HepG2 (cell line): Measurements from ENCODE around the gene SERTAD2. TPM values are rescaled to one million over a fixed set of nuclear protein-coding genes. Genes with fewer than 3 reads are reported as not detected.
A peak's percentile ranks its signal among the peaks of the same experiment; 100 is the strongest.

ENCODE experiments used
- CREB1 ChIP-seq, 2 experiments: fragments of 450-650 bp in 1 of 2; IDR thresholded peaks; 2 replicates each; pipeline ENCODE4 v1.6.1; 2016 to 2017; ENCODE audit warnings: control low read depth in 1 of 2, mild to moderate bottlenecking in 1 of 2, missing compliant biosample characterization in 1 of 2, missing genetic modification characterization in 1 of 2
- ETV6 ChIP-seq: sonication (generic); formaldehyde crosslinking; conservative IDR thresholded peaks from 2 replicates; pipeline ENCODE4 v1.4.0; 2020; ENCODE audit warnings: missing genetic modification reagents
- KAT2B ChIP-seq: fragments of 150-350 bp; IDR thresholded peaks from 2 replicates; pipeline ENCODE4 v1.6.1; 2014; ENCODE audit warnings: low read depth, low read length, borderline replicate concordance
- MEIS2 ChIP-seq: sonication (generic); formaldehyde crosslinking; IDR thresholded peaks from 2 replicates; pipeline ENCODE4 v1.9.0; 2021; ENCODE audit warnings: mild to moderate bottlenecking, missing genetic modification reagents
- MYPOP ChIP-seq: sonication (generic); formaldehyde crosslinking; IDR thresholded peaks from 2 replicates; pipeline ENCODE4 v1.8.1; 2023; ENCODE audit warnings: mild to moderate bottlenecking, moderate library complexity, missing genetic modification reagents
- NCOA1 ChIP-seq: sonication (generic); formaldehyde crosslinking; IDR thresholded peaks from 2 replicates; pipeline ENCODE4 v1.9.0; 2021; ENCODE audit warnings: missing genetic modification reagents
- NFE2L2 ChIP-seq: fragments of 150-350 bp; IDR thresholded peaks from 2 replicates; pipeline ENCODE4 v1.6.1; 2014; ENCODE audit warnings: low read length
- SALL1 ChIP-seq: sonication (generic); formaldehyde crosslinking; IDR thresholded peaks from 2 replicates; pipeline ENCODE4 v1.8.0; 2022; ENCODE audit warnings: mild to moderate bottlenecking, missing genetic modification reagents
- SALL2 ChIP-seq: sonication (generic); formaldehyde crosslinking; IDR thresholded peaks from 2 replicates; pipeline ENCODE4 v1.8.1; 2023; ENCODE audit warnings: mild to moderate bottlenecking, missing genetic modification reagents, inconsistent platforms
- SMAD3 ChIP-seq: sonication (generic); formaldehyde crosslinking; IDR thresholded peaks from 2 replicates; pipeline ENCODE4 v1.4.0; 2020; ENCODE audit warnings: missing genetic modification reagents
- SP1 ChIP-seq, 2 experiments: fragments of 450-650 bp in 1 of 2; sonication (generic) in 1 of 2; formaldehyde crosslinking in 1 of 2; IDR thresholded peaks; 2 replicates each; pipeline versions ENCODE4 v1.4.0 to v1.6.1; 2016 to 2020; ENCODE audit warnings: missing genetic modification reagents in 1 of 2
- SRF ChIP-seq: IDR thresholded peaks from 2 replicates; pipeline ENCODE4 v1.6.1; 2011; ENCODE audit warnings: mild to moderate bottlenecking, low read depth, low read length, moderate library complexity
- TAF1 ChIP-seq: sonication (generic); formaldehyde crosslinking; IDR thresholded peaks from 2 replicates; pipeline ENCODE4 v1.4.0; 2020; ENCODE audit warnings: missing genetic modification reagents
- TCF7 ChIP-seq: sonication (generic); IDR thresholded peaks from 2 replicates; pipeline ENCODE4 v1.6.1; 2016; ENCODE audit warnings: antibody characterized with exemption, low read depth
- TFE3 ChIP-seq: IDR thresholded peaks from 2 replicates; pipeline ENCODE4 v1.6.1; 2016
- TSC22D2 ChIP-seq: sonication (generic); formaldehyde crosslinking; IDR thresholded peaks from 2 replicates; pipeline ENCODE4 v1.5.1; 2020; ENCODE audit warnings: missing genetic modification reagents, mild to moderate bottlenecking, borderline replicate concordance
- ZMAT3 ChIP-seq: sonication (generic); formaldehyde crosslinking; conservative IDR thresholded peaks from 2 replicates; pipeline ENCODE4 v1.7.0; 2021; ENCODE audit warnings: missing genetic modification reagents
- ZNF512 ChIP-seq: sonication (generic); formaldehyde crosslinking; IDR thresholded peaks from 2 replicates; pipeline ENCODE4 v1.4.0; 2020; ENCODE audit warnings: mild to moderate bottlenecking, missing genetic modification reagents
- ZNF530 ChIP-seq: sonication (generic); formaldehyde crosslinking; IDR thresholded peaks from 2 replicates; pipeline ENCODE4 v1.5.0; 2020; ENCODE audit warnings: low read depth, mild to moderate bottlenecking, missing genetic modification reagents
- ZNF850 ChIP-seq: sonication (generic); formaldehyde crosslinking; conservative IDR thresholded peaks from 2 replicates; pipeline ENCODE4 v1.9.0; 2021; ENCODE audit warnings: mild to moderate bottlenecking, missing genetic modification reagents
- ZSCAN9 ChIP-seq: IDR thresholded peaks from 2 replicates; pipeline ENCODE4 v1.6.1; 2016; ENCODE audit warnings: borderline replicate concordance
- polyA plus RNA-seq, 8 experiments: library from polyadenylated mRNA; depleted of rRNA in 3 of 8; stranded (reverse) in 7 of 8; unstranded in 1 of 8; fragments of >200 nt; fragmentation: Illumina TruSeq in 4 of 8; extraction: Trizol in 4 of 8; gene quantifications; 2 replicates each; pipeline versions ENCODE4 v1.2.1 to v1.2.3, GENCODE V29; 2011 to 2016; ENCODE audit warnings: low read depth in 4 of 8, missing spikeins in 1 of 8, mixed read lengths in 1 of 8; ENCODE audit not compliant: insufficient read depth in 1 of 8
- total RNA-seq, 5 experiments: library from RNA; depleted of rRNA; stranded (reverse); fragments of >200 nt; fragmentation: Illumina TruSeq; extraction: Trizol; gene quantifications; 2 replicates each; pipeline ENCODE4 v1.2.3, GENCODE V29; 2016; ENCODE audit warnings: low read depth in 1 of 5
- TF ChIP-seq, protein P1 (sequence below): sonication (generic); formaldehyde crosslinking; IDR thresholded peaks from 2 replicates; pipeline ENCODE4 v1.5.1; 2020; ENCODE audit warnings: missing genetic modification reagents, mild to moderate bottlenecking, borderline replicate concordance
- TF ChIP-seq, protein P2 (sequence below): sonication (generic); formaldehyde crosslinking; IDR thresholded peaks from 2 replicates; pipeline ENCODE4 v1.8.1; 2022; ENCODE audit warnings: mild to moderate bottlenecking, missing genetic modification reagents
- TF ChIP-seq, protein P3 (sequence below): sonication (generic); formaldehyde crosslinking; IDR thresholded peaks from 2 replicates; pipeline ENCODE4 v1.8.1; 2023; ENCODE audit warnings: mild to moderate bottlenecking, missing genetic modification reagents

Gene SERTAD2
- total and polyA plus RNA-seq, 2 of the 13 experiments (the other 11 are each of a cell fraction or from before 2014, with no cell fraction given): 6.7 to 22.6 TPM

DNA sequence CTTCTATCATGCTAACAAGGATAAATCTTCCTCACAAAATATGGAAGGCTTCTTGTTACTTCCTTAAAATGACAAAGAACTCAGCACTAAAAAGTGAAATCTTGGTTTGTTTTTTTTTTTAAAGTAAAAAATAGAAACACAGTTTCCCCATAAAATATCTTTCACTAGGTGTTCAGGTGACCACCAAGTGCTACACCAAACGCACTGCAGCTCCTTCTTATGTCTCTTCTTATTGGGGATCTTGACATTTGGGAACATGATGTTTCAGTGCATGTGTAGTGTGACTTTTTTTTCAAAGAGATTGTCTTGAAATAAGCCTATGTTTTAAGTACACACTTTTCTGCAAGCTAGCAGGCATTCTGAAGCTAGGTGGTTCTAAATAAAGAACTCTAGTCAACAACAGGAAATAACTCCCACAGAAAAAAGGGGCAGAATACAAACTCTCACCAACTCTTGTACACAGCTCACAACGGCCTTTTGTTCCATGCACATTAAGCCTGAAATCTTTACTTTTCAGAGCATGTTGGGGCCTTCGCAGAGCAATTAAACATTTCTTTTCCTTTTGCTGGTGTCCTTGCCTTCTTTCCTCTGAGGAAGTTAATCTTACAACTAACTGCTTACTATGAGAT is 13.2 kb upstream of the SERTAD2 start (continued):
- TF ChIP-seq, protein P1, sequence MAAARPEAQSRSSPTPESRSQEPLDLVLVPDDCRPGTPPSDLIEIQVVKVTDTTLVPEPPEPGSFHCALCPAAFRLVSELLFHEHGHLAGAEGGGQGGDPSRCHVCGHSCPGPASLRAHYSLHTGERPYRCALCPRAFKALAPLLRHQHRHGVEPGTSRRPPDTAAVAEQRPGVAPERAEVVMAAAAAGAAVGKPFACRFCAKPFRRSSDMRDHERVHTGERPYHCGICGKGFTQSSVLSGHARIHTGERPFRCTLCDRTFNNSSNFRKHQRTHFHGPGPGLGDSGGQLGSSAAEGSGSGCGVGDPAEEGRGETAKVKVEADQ (CRISPR knock-in tag): no peak
- no peak for TF ChIP-seq NFE2L2
- no peak for TF ChIP-seq TAF1 (CRISPR knock-in tag)
- no peak for TF ChIP-seq NCOA1 (CRISPR knock-in tag)
- no peak for TF ChIP-seq SP1 (IDR thresholded peaks at IDR 0.05)
- no peak for TF ChIP-seq SP1 (CRISPR knock-in tag; IDR thresholded peaks at IDR 0.05)
- TF ChIP-seq ZMAT3: 0 out of 2 replicates have a peak, but pooled peaks have one; percentile 37
- TF ChIP-seq, protein P2, sequence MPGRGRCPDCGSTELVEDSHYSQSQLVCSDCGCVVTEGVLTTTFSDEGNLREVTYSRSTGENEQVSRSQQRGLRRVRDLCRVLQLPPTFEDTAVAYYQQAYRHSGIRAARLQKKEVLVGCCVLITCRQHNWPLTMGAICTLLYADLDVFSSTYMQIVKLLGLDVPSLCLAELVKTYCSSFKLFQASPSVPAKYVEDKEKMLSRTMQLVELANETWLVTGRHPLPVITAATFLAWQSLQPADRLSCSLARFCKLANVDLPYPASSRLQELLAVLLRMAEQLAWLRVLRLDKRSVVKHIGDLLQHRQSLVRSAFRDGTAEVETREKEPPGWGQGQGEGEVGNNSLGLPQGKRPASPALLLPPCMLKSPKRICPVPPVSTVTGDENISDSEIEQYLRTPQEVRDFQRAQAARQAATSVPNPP (CRISPR knock-in tag): no peak
- TF ChIP-seq TFE3: 0 out of 2 replicates have a peak, but pooled peaks have one; percentile 56
- TF ChIP-seq, protein P3, sequence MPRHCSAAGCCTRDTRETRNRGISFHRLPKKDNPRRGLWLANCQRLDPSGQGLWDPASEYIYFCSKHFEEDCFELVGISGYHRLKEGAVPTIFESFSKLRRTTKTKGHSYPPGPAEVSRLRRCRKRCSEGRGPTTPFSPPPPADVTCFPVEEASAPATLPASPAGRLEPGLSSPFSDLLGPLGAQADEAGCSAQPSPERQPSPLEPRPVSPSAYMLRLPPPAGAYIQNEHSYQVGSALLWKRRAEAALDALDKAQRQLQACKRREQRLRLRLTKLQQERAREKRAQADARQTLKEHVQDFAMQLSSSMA (CRISPR knock-in tag): no peak
- no peak for TF ChIP-seq ZNF512 (CRISPR knock-in tag)
- TF ChIP-seq ZNF530: no peak
- no peak for TF ChIP-seq TSC22D2 (CRISPR knock-in tag)
- TF ChIP-seq SALL1 (CRISPR knock-in tag): no peak; the same call in 1 of the 2 replicates
- no peak for TF ChIP-seq MEIS2
- no peak; the same call in 1 of the 2 replicates for TF ChIP-seq MYPOP (CRISPR knock-in tag)
- TF ChIP-seq ZSCAN9 (CRISPR knock-in tag): peak; percentile 32; the same call in 1 of the 2 replicates
- TF ChIP-seq TCF7: peak; percentile 32; the same call in 1 of the 2 replicates
- TF ChIP-seq SRF: no peak
- TF ChIP-seq ETV6 (CRISPR knock-in tag): no peak
- TF ChIP-seq ZNF850 (CRISPR knock-in tag): no peak
- TF ChIP-seq CREB1 (IDR thresholded peaks at IDR 0.05): no peak
- TF ChIP-seq CREB1 (CRISPR knock-in tag; IDR thresholded peaks at IDR 0.05): peak; percentile 55; the same call in 1 of the 2 replicates
- TF ChIP-seq SMAD3: peak; percentile 51; the same call in 1 of the 2 replicates
- TF ChIP-seq SALL2 (CRISPR knock-in tag): no peak
- no peak for TF ChIP-seq KAT2B
